ENCODE measurements around the gene PANX1. TPM values are rescaled to one million over a fixed set of nuclear protein-coding genes. Genes with fewer than 3 reads are reported as not detected.

PANX1 gene, protein sequence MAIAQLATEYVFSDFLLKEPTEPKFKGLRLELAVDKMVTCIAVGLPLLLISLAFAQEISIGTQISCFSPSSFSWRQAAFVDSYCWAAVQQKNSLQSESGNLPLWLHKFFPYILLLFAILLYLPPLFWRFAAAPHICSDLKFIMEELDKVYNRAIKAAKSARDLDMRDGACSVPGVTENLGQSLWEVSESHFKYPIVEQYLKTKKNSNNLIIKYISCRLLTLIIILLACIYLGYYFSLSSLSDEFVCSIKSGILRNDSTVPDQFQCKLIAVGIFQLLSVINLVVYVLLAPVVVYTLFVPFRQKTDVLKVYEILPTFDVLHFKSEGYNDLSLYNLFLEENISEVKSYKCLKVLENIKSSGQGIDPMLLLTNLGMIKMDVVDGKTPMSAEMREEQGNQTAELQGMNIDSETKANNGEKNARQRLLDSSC
- 37.4 and 37.5 TPM in 2 replicates for total RNA-seq (2021)
- long read RNA-seq, transcript PANX1-201 (5 exons, 2,769 nt), result major isoform, 63 of 83 reads
- long read RNA-seq, partial matches to known transcripts, result 8 of 83 reads
- long read RNA-seq, other reads (novel, unspliced or antisense), result 12 of 83 reads

DNA sequence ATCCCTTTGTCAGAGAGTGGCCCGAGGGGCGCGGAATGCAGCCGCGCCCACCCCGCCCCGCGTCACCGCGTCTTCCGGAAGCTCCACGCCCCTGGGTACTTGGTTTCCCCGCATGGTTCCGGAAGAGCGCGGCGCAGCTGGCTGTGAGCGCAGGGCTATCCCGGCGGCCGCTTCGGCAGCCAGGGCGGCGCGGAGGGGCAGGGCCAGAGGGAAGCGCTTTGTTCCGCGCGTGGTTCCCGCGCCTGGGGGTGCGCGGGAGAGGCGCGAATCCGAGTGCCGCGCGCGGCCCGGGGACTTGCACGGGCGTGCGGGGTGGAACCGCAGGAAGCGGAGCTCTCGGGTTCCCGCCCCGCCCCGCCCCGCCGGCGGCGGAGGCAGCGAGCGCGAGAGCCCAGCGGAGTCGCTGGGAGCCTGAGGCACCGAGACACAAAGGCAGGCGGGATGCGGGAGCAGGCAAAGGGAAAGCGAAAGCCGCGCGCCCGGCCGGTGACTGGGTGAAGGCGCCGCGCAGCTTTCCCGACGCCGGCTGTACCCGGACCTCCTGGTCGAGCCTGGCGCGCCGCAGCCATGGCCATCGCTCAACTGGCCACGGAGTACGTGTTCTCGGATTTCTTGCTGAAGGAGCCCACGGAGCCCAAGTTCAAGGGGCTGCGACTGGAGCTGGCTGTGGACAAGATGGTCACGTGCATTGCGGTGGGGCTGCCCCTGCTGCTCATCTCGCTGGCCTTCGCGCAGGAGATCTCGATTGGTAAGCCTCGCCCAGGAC is at the start of gene PANX1:
Gene PANX1, plus strand, starts transcription at position 96 of the 766 bp plus-strand sequence. Its CDS starts 472 bp downstream, at position 568.
- Histone ChIP-seq H4K8ac (replicated peaks; ENCODE audit: insufficient read length, low read depth, low read length) (no peak within 1 kb of the TSS), H4K5ac (ENCODE audit: insufficient read length, low read depth, low read length) (peak within 1 kb of the TSS; percentile 35), H3K4ac (ENCODE audit: low read depth, low read length) (no peak within 1 kb of the TSS; the same call in 1 of the 2 replicates), H2AK5ac (ENCODE audit: insufficient read length, low read length) (no peak within 1 kb of the TSS), H2BK20ac (ENCODE audit: low read depth, low read length, poor library complexity, severe bottlenecking) (no peak within 1 kb of the TSS), H3K23me2 (ENCODE audit: insufficient read length, low read depth, low read length, poor library complexity, severe bottlenecking) (peaks cover 22% of the 10 kb centered on the region), H3K9ac (ENCODE audit: extremely low read depth, insufficient read length, low read length) (peak within 1 kb of the TSS; percentile 90), H3K79me1 (ENCODE audit: insufficient read depth, low read depth, low read length, poor library complexity, severe bottlenecking) (no peaks in the 10 kb centered on the region), H2BK120ac (ENCODE audit: low read depth, low read length, poor library complexity, severe bottlenecking) (no peak within 1 kb of the TSS), H2BK15ac (ENCODE audit: low read depth, low read length) (no peak within 1 kb of the TSS), H3K4me2 (ENCODE audit: insufficient read depth, insufficient read length, low read length) (peak within 1 kb of the TSS; percentile 98), H3K9me3 (ENCODE audit: control insufficient read depth, low read depth, low read length) (no peaks in the 10 kb centered on the region), H2BK5ac (ENCODE audit: insufficient read length, low read length) (no peak within 1 kb of the TSS), H3K27me3 (ENCODE audit: insufficient read depth, low read length) (no peaks in the 10 kb centered on the region), H3T11ph (ENCODE audit: low read length) (no peak within 1 kb of the TSS), H3K79me2 (ENCODE audit: insufficient read depth, low read length) (peaks cover 44% of the 10 kb centered on the region), H2BK12ac (ENCODE audit: insufficient read length, low read depth, low read length) (no peak within 1 kb of the TSS), H2AFZ (ENCODE audit: low read length) (no peak within 1 kb of the TSS), H3K14ac (ENCODE audit: insufficient read depth, low read length) (peak within 1 kb of the TSS; percentile 97), H4K91ac (ENCODE audit: insufficient read length, low read depth, low read length) (no peak within 1 kb of the TSS), H3K23ac (ENCODE audit: insufficient read length, low read depth, low read length) (no peak within 1 kb of the TSS), H3K27ac (ENCODE audit: insufficient read length, low read depth, low read length) (peak within 1 kb of the TSS; percentile 18), H4K20me1 (ENCODE audit: control insufficient read depth, insufficient read depth, insufficient read length) (no peaks in the 10 kb centered on the region), H3K4me1 (ENCODE audit: insufficient read depth, low read length) (peaks cover 13% of the 10 kb centered on the region; the same call in 1 of the 2 replicates), H3K18ac (ENCODE audit: insufficient read length, low read depth, low read length) (peak within 1 kb of the TSS; percentile 97), H3K56ac (ENCODE audit: insufficient read length, low read depth, low read length) (no peak within 1 kb of the TSS)
- H3K9me3 Mint-ChIP-seq, result peaks cover 10 to 21% of the 10 kb centered on the region in 2 experiments; a peak in 4 of 5 replicates
- H3K27ac Mint-ChIP-seq, result peak within 1 kb of the TSS; percentile 92 to 98 (median 98)
- no CpG with 5 or more reads among the region's 92 CpGs for WGBS (ENCODE audit: extremely low coverage, insufficient read length, low lambda C conversion rate)
- peak; percentile 86 for DNase-seq
- peaks cover 30 to 31% of the 10 kb centered on the region in 2 experiments for H3K4me1 Mint-ChIP-seq
- TF ChIP-seq, protein P1, sequence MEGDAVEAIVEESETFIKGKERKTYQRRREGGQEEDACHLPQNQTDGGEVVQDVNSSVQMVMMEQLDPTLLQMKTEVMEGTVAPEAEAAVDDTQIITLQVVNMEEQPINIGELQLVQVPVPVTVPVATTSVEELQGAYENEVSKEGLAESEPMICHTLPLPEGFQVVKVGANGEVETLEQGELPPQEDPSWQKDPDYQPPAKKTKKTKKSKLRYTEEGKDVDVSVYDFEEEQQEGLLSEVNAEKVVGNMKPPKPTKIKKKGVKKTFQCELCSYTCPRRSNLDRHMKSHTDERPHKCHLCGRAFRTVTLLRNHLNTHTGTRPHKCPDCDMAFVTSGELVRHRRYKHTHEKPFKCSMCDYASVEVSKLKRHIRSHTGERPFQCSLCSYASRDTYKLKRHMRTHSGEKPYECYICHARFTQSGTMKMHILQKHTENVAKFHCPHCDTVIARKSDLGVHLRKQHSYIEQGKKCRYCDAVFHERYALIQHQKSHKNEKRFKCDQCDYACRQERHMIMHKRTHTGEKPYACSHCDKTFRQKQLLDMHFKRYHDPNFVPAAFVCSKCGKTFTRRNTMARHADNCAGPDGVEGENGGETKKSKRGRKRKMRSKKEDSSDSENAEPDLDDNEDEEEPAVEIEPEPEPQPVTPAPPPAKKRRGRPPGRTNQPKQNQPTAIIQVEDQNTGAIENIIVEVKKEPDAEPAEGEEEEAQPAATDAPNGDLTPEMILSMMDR (conservative IDR thresholded peaks at IDR 0.05), result no peak
- H3K27me3 Mint-ChIP-seq (ENCODE audit: low read depth), result peaks cover 5% of the 10 kb centered on the region; the same call in 1 of the 2 replicates
- H3K36me3 Mint-ChIP-seq (ENCODE audit: insufficient read depth in 1 of 3, low read depth in 3 of 3), result peaks cover 11 to 22% (median 20%) of the 10 kb centered on the region in 3 experiments
- H3K4me3 Mint-ChIP-seq, result no peak within 1 kb of the TSS; a peak in 2 of 5 replicates

Measured in H9 (cell line).